ENCODE data around the gene SRP14. TPM values are rescaled to one million over a fixed set of nuclear protein-coding genes. Genes with fewer than 3 reads are reported as not detected.
A peak's percentile ranks its signal among the peaks of the same experiment; 100 is the strongest.
"Not testable (repeated sequence)": the region's sequence is repeated elsewhere in the genome, so short reads cannot be mapped to it uniquely, and the experiment has no call there.

Gene SRP14
- total and polyA plus RNA-seq, 3 experiments from 2014 or later = 202 to 835 (median 203) TPM

DNA sequence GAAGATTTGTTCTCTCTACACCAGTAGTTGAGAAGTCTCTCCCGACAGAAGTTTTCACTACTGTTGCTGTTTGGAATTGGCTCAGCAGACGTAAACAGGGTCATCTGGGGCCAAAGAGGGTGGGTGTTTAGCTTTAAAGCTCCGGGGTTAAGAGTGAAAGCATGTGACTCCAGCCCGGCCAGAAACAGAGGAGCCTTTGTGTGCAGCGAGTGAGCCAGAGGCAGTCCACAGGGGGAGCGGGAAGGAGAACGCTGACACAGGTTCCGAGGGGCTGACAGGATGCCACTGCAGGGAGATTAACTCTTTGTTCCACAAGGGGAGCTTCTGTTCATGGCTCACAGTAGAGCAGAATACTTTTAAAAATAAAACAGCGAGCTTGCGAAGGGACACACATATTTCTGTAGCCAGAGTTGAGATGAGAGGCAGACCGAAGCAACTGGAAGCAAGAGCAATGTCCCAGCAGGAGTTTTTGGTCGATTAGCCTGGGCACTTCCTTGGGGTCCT is 42.8 kb upstream of the SRP14 start:
- CTCF ChIA-PET = interaction anchor here (0.6 to 1.1 kb wide), 2 partner anchors 22 to 189 kb away, joined by 3 read pairs; no protein-coding TSS in a partner anchor
- H3K27ac Mint-ChIP-seq = peak overlapping the region in 1 of 8 donors; percentile 58
- no peak for DNase-seq

DNA sequence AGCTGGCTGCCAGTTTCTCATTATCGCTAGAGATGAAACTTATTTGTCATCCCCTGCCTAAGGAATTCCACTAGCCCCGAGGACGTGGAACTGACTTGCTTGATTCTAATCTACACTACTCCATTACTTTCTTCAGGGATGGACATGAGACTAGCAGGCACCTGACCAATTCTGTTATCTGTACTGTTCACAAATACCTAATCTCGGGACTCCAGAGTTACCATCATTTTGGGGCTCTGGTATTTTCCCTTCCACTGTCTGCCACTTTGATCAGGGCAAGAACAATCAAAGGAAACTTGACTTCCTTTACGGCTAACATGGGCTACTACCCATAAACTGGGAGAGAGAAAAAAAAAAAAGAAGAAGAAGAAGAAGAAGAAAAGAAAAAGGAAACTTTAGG is 41.9 kb upstream of the SRP14 start:
- Mint-ChIP-seq H3K27ac (peak overlapping the region in 1 of 8 donors; percentile 24), H3K9me3 (no peaks in the 10 kb centered on the region), H3K27me3 (peaks cover 4 to 21% of the 10 kb centered on the region in 2 donors), H3K4me1 (peaks cover 6 to 20% (median 13%) of the 10 kb centered on the region in 3 donors), H3K4me3 (no peak overlapping the region), H3K36me3 (no peaks in the 10 kb centered on the region)
- peaks cover 20% of the 10 kb centered on the region for H3K4me1 ChIP-seq (ENCODE audit: insufficient read depth, low read length)
- no peaks in the 10 kb centered on the region for H3K9me3 ChIP-seq (ENCODE audit: low read length)
- ChIA-PET POLR2A (no interaction called here), CTCF (no interaction called here)
- H3K27me3 ChIP-seq (ENCODE audit: insufficient read depth, low read length, poor library complexity, severe bottlenecking) = no peaks in the 10 kb centered on the region
- no peaks in the 10 kb centered on the region for H3K36me3 ChIP-seq (ENCODE audit: insufficient read depth, low read length)
- H3K4me3 ChIP-seq (ENCODE audit: low read length) = no peak overlapping the region
- peak overlapping the region; percentile 51 for H3K27ac ChIP-seq (ENCODE audit: low read depth, low read length)
- DNase-seq = no peak

More for the DNA sequence above, 42.8 kb upstream of the SRP14 start:
- Histone ChIP-seq H3K4me1 (ENCODE audit: insufficient read depth, low read length) (peaks cover 20% of the 10 kb centered on the region), H3K9me3 (ENCODE audit: low read length) (no peaks in the 10 kb centered on the region), H3K4me3 (ENCODE audit: low read length) (peak overlapping the region; percentile 9), H3K27me3 (ENCODE audit: insufficient read depth, low read length, poor library complexity, severe bottlenecking) (no peaks in the 10 kb centered on the region), H3K27ac (ENCODE audit: low read depth, low read length) (peak overlapping the region; percentile 51), H3K36me3 (ENCODE audit: insufficient read depth, low read length) (no peaks in the 10 kb centered on the region)
- H3K4me3 Mint-ChIP-seq = peak overlapping the region in 3 of 7 donors; percentile 7 to 68 (median 13)
- peaks cover 6 to 21% of the 10 kb centered on the region in 2 donors for H3K27me3 Mint-ChIP-seq
- POLR2A ChIA-PET = no interaction called here
- H3K9me3 Mint-ChIP-seq = no peaks in the 10 kb centered on the region
- H3K4me1 Mint-ChIP-seq = peaks cover 6 to 20% (median 13%) of the 10 kb centered on the region in 3 donors
- no peaks in the 10 kb centered on the region for H3K36me3 Mint-ChIP-seq

GRCh38 chr15:40080104-40080503 is 41.1 kb upstream of the SRP14 start:
- no peaks in the 10 kb centered on the region for H3K9me3 Mint-ChIP-seq
- peaks cover 20% of the 10 kb centered on the region for H3K4me1 ChIP-seq (ENCODE audit: insufficient read depth, low read length)
- ChIA-PET POLR2A (no interaction called here), CTCF (no interaction called here)
- peaks cover 4 to 21% of the 10 kb centered on the region in 2 donors for H3K27me3 Mint-ChIP-seq
- no peaks in the 10 kb centered on the region for H3K36me3 ChIP-seq (ENCODE audit: insufficient read depth, low read length)
- no peak overlapping the region for H3K4me3 Mint-ChIP-seq
- no peaks in the 10 kb centered on the region for H3K9me3 ChIP-seq (ENCODE audit: low read length)
- no peak overlapping the region for H3K4me3 ChIP-seq (ENCODE audit: low read length)
- no peaks in the 10 kb centered on the region for H3K36me3 Mint-ChIP-seq
- H3K4me1 Mint-ChIP-seq = peaks cover 6 to 20% (median 13%) of the 10 kb centered on the region in 3 donors
- no peak overlapping the region for H3K27ac Mint-ChIP-seq
- DNase-seq = no peak
- no peaks in the 10 kb centered on the region for H3K27me3 ChIP-seq (ENCODE audit: insufficient read depth, low read length, poor library complexity, severe bottlenecking)
- H3K27ac ChIP-seq (ENCODE audit: low read depth, low read length) = no peak overlapping the region

GRCh38 chr15:40079456-40079855 is 40.5 kb upstream of the SRP14 start:
- POLR2A ChIA-PET = no interaction called here
- H3K27me3 Mint-ChIP-seq = peaks cover 4 to 15% of the 10 kb centered on the region in 2 donors
- DNase-seq = no peak
- H3K4me3 Mint-ChIP-seq = no peak overlapping the region
- H3K27me3 ChIP-seq (ENCODE audit: insufficient read depth, low read length, poor library complexity, severe bottlenecking) = no peaks in the 10 kb centered on the region
- no peak overlapping the region for H3K27ac Mint-ChIP-seq
- CTCF ChIA-PET = interaction anchor here (1.1 kb wide), 1 partner anchor 25 kb away, joined by 3 read pairs; no protein-coding TSS in a partner anchor
- H3K36me3 ChIP-seq (ENCODE audit: insufficient read depth, low read length) = no peaks in the 10 kb centered on the region
- no peak overlapping the region for H3K27ac ChIP-seq (ENCODE audit: low read depth, low read length)
- H3K4me1 ChIP-seq (ENCODE audit: insufficient read depth, low read length) = peaks cover 20% of the 10 kb centered on the region
- no peaks in the 10 kb centered on the region for H3K36me3 Mint-ChIP-seq
- H3K9me3 ChIP-seq (ENCODE audit: low read length) = no peaks in the 10 kb centered on the region
- no peaks in the 10 kb centered on the region for H3K9me3 Mint-ChIP-seq
- no peak overlapping the region for H3K4me3 ChIP-seq (ENCODE audit: low read length)
- peaks cover 6 to 20% (median 13%) of the 10 kb centered on the region in 3 donors for H3K4me1 Mint-ChIP-seq

DNA sequence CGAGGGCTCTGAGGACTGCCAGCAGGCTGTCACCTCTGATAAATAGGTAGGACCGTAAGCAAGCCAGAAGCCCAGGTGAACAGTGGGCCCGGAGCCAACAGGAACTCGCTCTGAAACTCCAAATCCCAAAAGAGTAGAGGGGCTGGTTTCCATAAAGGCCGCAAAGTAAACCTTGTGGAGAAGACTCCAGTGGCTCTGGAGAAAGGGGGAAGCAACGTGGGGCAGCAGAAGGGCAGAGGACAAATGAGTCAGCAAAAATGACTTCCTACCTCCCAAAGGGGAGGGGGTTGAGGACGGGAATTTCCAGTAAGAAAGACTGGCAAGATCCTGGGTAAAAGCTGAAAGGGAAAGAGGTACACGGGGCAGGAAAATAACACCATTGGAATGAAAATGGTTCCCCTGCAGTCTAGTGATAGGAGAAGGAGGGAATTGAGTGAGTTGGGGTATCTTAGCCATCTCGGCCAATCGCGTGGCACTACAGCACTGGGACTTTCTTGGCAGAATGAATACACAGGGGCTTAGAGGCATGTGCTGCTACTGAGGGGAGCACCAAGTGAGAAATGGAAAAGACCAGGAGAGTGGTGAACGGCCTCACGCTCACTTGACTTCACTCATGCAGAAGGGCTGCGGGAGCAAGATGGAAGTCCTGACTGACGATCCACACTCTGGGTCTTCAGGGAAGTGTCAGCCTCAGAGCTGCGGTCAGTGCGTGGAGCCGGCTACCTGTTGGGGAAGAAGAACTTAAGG is 36.5 kb upstream of the SRP14 start:
- no peak for DNase-seq
- Mint-ChIP-seq H3K27me3 (no peaks in the 10 kb centered on the region), H3K9me3 (no peaks in the 10 kb centered on the region), H3K27ac (no peak overlapping the region), H3K4me3 (peak overlapping the region in 1 of 7 donors; percentile 13), H3K36me3 (no peaks in the 10 kb centered on the region), H3K4me1 (peaks cover 9 to 10% (median 9%) of the 10 kb centered on the region in 3 donors)
- ChIA-PET CTCF (no interaction called here), POLR2A (interaction anchor here (0.9 kb wide), 1 partner anchor 24 kb away, joined by 4 read pairs; no protein-coding TSS in a partner anchor)
- H3K4me3 ChIP-seq (ENCODE audit: low read length) = no peak overlapping the region
- no peaks in the 10 kb centered on the region for H3K27me3 ChIP-seq (ENCODE audit: insufficient read depth, low read length, poor library complexity, severe bottlenecking)
- H3K27ac ChIP-seq (ENCODE audit: low read depth, low read length) = no peak overlapping the region
- H3K9me3 ChIP-seq (ENCODE audit: low read length) = no peaks in the 10 kb centered on the region
- no peaks in the 10 kb centered on the region for H3K4me1 ChIP-seq (ENCODE audit: insufficient read depth, low read length)
- H3K36me3 ChIP-seq (ENCODE audit: insufficient read depth, low read length) = no peaks in the 10 kb centered on the region

DNA sequence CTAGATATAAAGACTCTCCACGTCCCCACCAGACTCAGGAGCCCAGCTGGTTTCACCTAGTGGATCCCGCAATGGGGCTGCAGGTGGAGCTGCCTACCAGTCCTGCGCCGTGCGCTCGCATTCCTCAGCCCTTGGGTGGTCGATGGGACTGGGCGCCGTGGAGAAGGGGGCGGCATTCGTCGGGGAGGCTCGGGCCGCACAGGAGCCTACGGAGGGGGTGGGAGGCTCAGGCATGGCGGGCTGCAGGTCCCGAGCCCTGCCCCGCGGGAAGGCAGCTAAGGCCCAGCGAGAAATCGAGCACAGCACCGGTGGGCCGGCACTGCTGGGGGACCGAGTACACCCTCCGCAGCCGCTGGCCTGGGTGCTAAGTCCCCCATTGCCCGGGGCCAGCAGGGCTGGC is 35.7 kb upstream of the SRP14 start:
- H3K9me3 Mint-ChIP-seq; H3K4me3 ChIP-seq (ENCODE audit: low read length); DNase-seq; H3K27me3 Mint-ChIP-seq; H3K36me3 Mint-ChIP-seq; H3K36me3 ChIP-seq (ENCODE audit: insufficient read depth, low read length); H3K4me1 ChIP-seq (ENCODE audit: insufficient read depth, low read length); H3K27ac Mint-ChIP-seq; H3K27ac ChIP-seq (ENCODE audit: low read depth, low read length); POLR2A ChIA-PET; H3K9me3 ChIP-seq (ENCODE audit: low read length); H3K27me3 ChIP-seq (ENCODE audit: insufficient read depth, low read length, poor library complexity, severe bottlenecking): not testable (repeated sequence)
- CTCF ChIA-PET = interaction anchor here (0.9 to 7.7 kb wide), 3 partner anchors 29 to 32 kb away, joined by 3 to 30 read pairs (median 3); no protein-coding TSS in a partner anchor
- H3K4me1 Mint-ChIP-seq = peaks cover 9 to 10% (median 9%) of the 10 kb centered on the region in 3 donors
- peak overlapping the region in 1 of 7 donors; percentile 92 for H3K4me3 Mint-ChIP-seq

DNA sequence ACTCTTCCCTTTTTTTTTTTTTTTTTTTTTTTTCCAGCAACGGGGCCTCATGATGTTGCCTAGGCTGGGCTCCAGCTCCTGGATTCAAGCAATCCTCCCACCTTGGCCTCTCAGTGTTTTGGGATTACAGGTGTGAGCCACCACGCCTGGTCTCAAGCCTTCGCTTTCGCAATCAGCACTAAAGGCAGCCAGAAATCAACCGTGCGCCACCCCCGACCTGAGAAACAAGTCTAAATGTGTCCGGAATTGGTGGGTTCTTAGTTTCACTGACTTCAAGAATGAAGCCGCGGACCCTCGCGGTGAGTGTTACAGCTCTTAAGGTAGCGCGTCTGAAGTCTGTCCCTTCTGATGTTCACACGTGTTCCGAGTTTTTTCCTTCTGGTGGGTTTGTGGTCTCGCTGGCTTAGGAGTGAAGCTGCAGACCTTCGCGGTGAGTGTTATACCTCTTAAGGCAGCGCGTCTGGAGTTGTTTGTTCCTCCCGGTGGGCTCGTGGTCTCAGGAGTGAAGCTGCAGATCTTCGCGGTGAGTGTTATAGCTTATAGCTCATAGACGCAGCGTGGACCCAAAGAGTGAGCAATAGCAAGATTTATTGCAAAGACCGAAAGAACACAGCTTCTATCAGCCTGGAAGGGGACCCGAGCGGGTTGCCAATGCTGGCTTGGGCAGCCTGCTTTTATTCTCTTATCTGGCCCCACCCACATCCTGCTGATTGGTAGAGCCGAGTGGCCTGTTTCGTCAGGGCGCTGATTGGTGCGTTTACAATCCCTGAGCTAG is 34.9 kb upstream of the SRP14 start:
- H3K4me3 ChIP-seq (ENCODE audit: low read length) = peak overlapping the region; percentile 49
- H3K9me3 Mint-ChIP-seq = not testable (repeated sequence)

More for the DNA sequence above, 34.9 kb upstream of the SRP14 start:
- POLR2A ChIA-PET = interaction anchor here (0.6 kb wide), 3 partner anchors 15 to 141 kb away, joined by 3 to 4 read pairs (median 3); no protein-coding TSS in a partner anchor
- Mint-ChIP-seq H3K4me3 (peak overlapping the region; percentile 67 to 92 (median 86)), H3K4me1 (peaks cover 9 to 10% (median 9%) of the 10 kb centered on the region in 3 donors), H3K27ac (peak overlapping the region in 6 of 8 donors; percentile 1 to 86 (median 62))
- H3K27me3 ChIP-seq (ENCODE audit: insufficient read depth, low read length, poor library complexity, severe bottlenecking); H3K4me1 ChIP-seq (ENCODE audit: insufficient read depth, low read length); H3K27me3 Mint-ChIP-seq; H3K27ac ChIP-seq (ENCODE audit: low read depth, low read length); H3K36me3 Mint-ChIP-seq; H3K36me3 ChIP-seq (ENCODE audit: insufficient read depth, low read length); H3K9me3 ChIP-seq (ENCODE audit: low read length): not testable (repeated sequence)
- peak in 1 of 5 donors; percentile 21 for DNase-seq
- CTCF ChIA-PET = interaction anchor here (0.9 to 7.7 kb wide), 3 partner anchors 28 to 33 kb away, joined by 3 to 30 read pairs (median 3); no protein-coding TSS in a partner anchor
